Fibroblast of skin of right biceps (primary cell): ENCODE results near the gene CFAP92.

ENCODE experiments used
- DNase-seq: peaks from one replicate; pipeline ENCODE4 v3.0.0-alpha.2; 2013

CFAP92 gene

GRCh38 chr3:129005526-129006303 lies 11.8 kb upstream of the CFAP92 start:
- DNase-seq = no peak

GRCh38 chr3:129004639-129005295 lies 10.9 kb upstream of the CFAP92 start:
- DNase-seq = no peak

GRCh38 chr3:129003578-129004112 lies 9.8 kb upstream of the CFAP92 start:
- DNase-seq = no peak

GRCh38 chr3:129002573-129003569 lies 9.0 kb upstream of the CFAP92 start:
- DNase-seq = no peak

- no peak for DNase-seq
Observed at GRCh38 chr3:129001806-129002572, 8.1 kb upstream of the CFAP92 start.

GRCh38 chr3:129001101-129001805 lies 7.4 kb upstream of the CFAP92 start, which contains the start of gene EFCC1:
TSS of gene EFCC1 (plus strand) at chr3:129001304. CDS start at chr3:129001629, 325 bp downstream.
- no peak for DNase-seq

GRCh38 chr3:129000742-129001100 lies 6.8 kb upstream of the CFAP92 start:
- DNase-seq = no peak

- DNase-seq = no peak
Observed at GRCh38 chr3:128999102-128999501, 5.2 kb upstream of the CFAP92 start.

- DNase-seq = no peak
Observed at GRCh38 chr3:128998561-128998960, 4.7 kb upstream of the CFAP92 start.

GRCh38 chr3:128997486-128998133 lies 3.7 kb upstream of the CFAP92 start:
- DNase-seq = no peak

GRCh38 chr3:128996726-128997125 lies 2.9 kb upstream of the CFAP92 start:
- DNase-seq = no peak

- DNase-seq = no peak
Observed at GRCh38 chr3:128996200-128996599, 2.3 kb upstream of the CFAP92 start.

GRCh38 chr3:128995737-128996136 lies 1.9 kb upstream of the CFAP92 start:
- DNase-seq = no peak

- DNase-seq = no peak
Observed at GRCh38 chr3:128994581-128995546, 988 bp upstream of the CFAP92 start.

- no peak for DNase-seq
Observed at GRCh38 chr3:128994173-128994512, 267 bp upstream of the CFAP92 start.

- DNase-seq = no peak
Observed at GRCh38 chr3:128992926-128993460, 883 bp downstream of the CFAP92 start.

- no peak for DNase-seq
Observed at GRCh38 chr3:128991355-128991895, 2.5 kb downstream of the CFAP92 start.

GRCh38 chr3:128988286-128988685 lies 5.6 kb downstream of the CFAP92 start:
- no peak for DNase-seq
